Measurements from ENCODE around the gene PACS1. TPM values are rescaled to one million over a fixed set of nuclear protein-coding genes. Genes with fewer than 3 reads are reported as not detected.
"Not testable (repeated sequence)": the region's sequence is repeated elsewhere in the genome, so short reads cannot be mapped to it uniquely, and the experiment has no call there.

PACS1 gene
- total RNA-seq, 1 donor from 2014 or later = 90.9 TPM

GRCh38 chr11:66267379-66268243 lies 197.5 kb downstream of the PACS1 start:
- Mint-ChIP-seq H3K4me3 (peak overlapping the region; percentile 99), H3K9me3 (no peaks in the 10 kb centered on the region), H3K36me3 (ENCODE audit: low read depth) (peaks cover 45% of the 10 kb centered on the region), H3K4me1 (peaks cover 25% of the 10 kb centered on the region), H3K27ac (peak overlapping the region; percentile 98), H3K27me3 (peaks cover 4% of the 10 kb centered on the region)
- intact Hi-C loops (cut with micrococcal nuclease) = loop anchor here (1.0 to 5.0 kb wide), 3 partner anchors 15 to 265 kb away; partner anchors contain the start of genes B4GAT1, BANF1, BRMS1 and EIF1AD
- DNase-seq = peak; percentile 95

GRCh38 chr11:66268244-66268951 lies 198.3 kb downstream of the PACS1 start, which contains the start of gene RAB1B:
Gene RAB1B (plus strand): TSS chr11:66268639. CDS start chr11:66268680, 41 bp downstream.
- intact Hi-C loops (cut with micrococcal nuclease) = loop anchor here (5.0 kb wide), 2 partner anchors 79 to 266 kb away; partner anchors contain the start of genes B4GAT1, BANF1, BRMS1 and EIF1AD
- no peaks in the 10 kb centered on the region for H3K9me3 Mint-ChIP-seq

GRCh38 chr11:66268952-66269905 lies 199.2 kb downstream of the PACS1 start:
- intact Hi-C loops (cut with micrococcal nuclease) = loop anchor here (5.0 kb wide), 2 partner anchors 78 to 267 kb away; partner anchors contain the start of genes B4GAT1, BANF1, BRMS1 and EIF1AD
- peaks cover 51% of the 10 kb centered on the region for H3K36me3 Mint-ChIP-seq (ENCODE audit: low read depth)
- H3K9me3 Mint-ChIP-seq = no peaks in the 10 kb centered on the region
- peak; percentile 78 for DNase-seq
- H3K27ac Mint-ChIP-seq = peak overlapping the region; percentile 98
- H3K4me1 Mint-ChIP-seq = peaks cover 28% of the 10 kb centered on the region
- H3K4me3 Mint-ChIP-seq = peak overlapping the region; percentile 99
- H3K27me3 Mint-ChIP-seq = peaks cover 4% of the 10 kb centered on the region

More at GRCh38 chr11:66268244-66268951, 198.3 kb downstream of the PACS1 start, which contains the start of gene RAB1B:
- H3K36me3 Mint-ChIP-seq (ENCODE audit: low read depth) = peaks cover 50% of the 10 kb centered on the region
- peak; percentile 100 for DNase-seq
- peak within 1 kb of the TSS; percentile 98 for H3K27ac Mint-ChIP-seq
- H3K4me3 Mint-ChIP-seq = peak within 1 kb of the TSS; percentile 99
- peaks cover 4% of the 10 kb centered on the region for H3K27me3 Mint-ChIP-seq
- H3K4me1 Mint-ChIP-seq = peaks cover 27% of the 10 kb centered on the region

GRCh38 chr11:66271816-66272215 lies 201.7 kb downstream of the PACS1 start:
- peaks cover 29% of the 10 kb centered on the region for H3K4me1 Mint-ChIP-seq
- peaks cover 4% of the 10 kb centered on the region for H3K27me3 Mint-ChIP-seq
- intact Hi-C loops (cut with micrococcal nuclease) = no loop called here
- peaks cover 59% of the 10 kb centered on the region for H3K36me3 Mint-ChIP-seq (ENCODE audit: low read depth)
- no peak overlapping the region for H3K27ac Mint-ChIP-seq
- no peak for DNase-seq
- no peaks in the 10 kb centered on the region for H3K9me3 Mint-ChIP-seq
- H3K4me3 Mint-ChIP-seq = no peak overlapping the region

- H3K4me3 Mint-ChIP-seq = no peak overlapping the region
- DNase-seq = no peak
- peaks cover 4% of the 10 kb centered on the region for H3K27me3 Mint-ChIP-seq
- intact Hi-C loops (cut with micrococcal nuclease) = no loop called here
- peaks cover 23% of the 10 kb centered on the region for H3K4me1 Mint-ChIP-seq
- H3K36me3 Mint-ChIP-seq (ENCODE audit: low read depth) = peaks cover 57% of the 10 kb centered on the region
- no peaks in the 10 kb centered on the region for H3K9me3 Mint-ChIP-seq
- H3K27ac Mint-ChIP-seq = no peak overlapping the region
Observed at GRCh38 chr11:66272596-66272995, 202.5 kb downstream of the PACS1 start.

- DNase-seq = no peak
- H3K9me3 Mint-ChIP-seq = no peaks in the 10 kb centered on the region
- no peak overlapping the region for H3K27ac Mint-ChIP-seq
- intact Hi-C loops (cut with micrococcal nuclease) = no loop called here
- H3K4me1 Mint-ChIP-seq = peaks cover 19% of the 10 kb centered on the region
- no peak overlapping the region for H3K4me3 Mint-ChIP-seq
- H3K27me3 Mint-ChIP-seq = peaks cover 3% of the 10 kb centered on the region
- H3K36me3 Mint-ChIP-seq (ENCODE audit: low read depth) = peaks cover 50% of the 10 kb centered on the region
Observed at GRCh38 chr11:66274219-66274618, 204.1 kb downstream of the PACS1 start.

GRCh38 chr11:66275396-66275795 lies 205.3 kb downstream of the PACS1 start:
- peaks cover 46% of the 10 kb centered on the region for H3K36me3 Mint-ChIP-seq (ENCODE audit: low read depth)
- no peak for DNase-seq
- intact Hi-C loops (cut with micrococcal nuclease) = no loop called here
- H3K9me3 Mint-ChIP-seq = no peaks in the 10 kb centered on the region
- no peak overlapping the region for H3K27ac Mint-ChIP-seq
- peaks cover 7% of the 10 kb centered on the region for H3K27me3 Mint-ChIP-seq
- H3K4me3 Mint-ChIP-seq = no peak overlapping the region
- H3K4me1 Mint-ChIP-seq = peaks cover 17% of the 10 kb centered on the region

- Mint-ChIP-seq H3K9me3 (no peaks in the 10 kb centered on the region), H3K27me3 (peaks cover 7% of the 10 kb centered on the region), H3K36me3 (ENCODE audit: low read depth) (peaks cover 41% of the 10 kb centered on the region), H3K27ac (no peak overlapping the region), H3K4me3 (no peak overlapping the region), H3K4me1 (peaks cover 13% of the 10 kb centered on the region)
- intact Hi-C loops (cut with micrococcal nuclease) = no loop called here
- no peak for DNase-seq
Observed at GRCh38 chr11:66275984-66276612, 206.0 kb downstream of the PACS1 start.

- DNase-seq; H3K4me3 Mint-ChIP-seq; intact Hi-C loops (cut with micrococcal nuclease); H3K27me3 Mint-ChIP-seq; H3K9me3 Mint-ChIP-seq; H3K27ac Mint-ChIP-seq: not testable (repeated sequence)
- peaks cover 14% of the 10 kb centered on the region for H3K4me1 Mint-ChIP-seq
- H3K36me3 Mint-ChIP-seq (ENCODE audit: low read depth) = peaks cover 39% of the 10 kb centered on the region
Observed at GRCh38 chr11:66276619-66277018, 206.5 kb downstream of the PACS1 start.

- DNase-seq; intact Hi-C loops (cut with micrococcal nuclease); H3K27ac Mint-ChIP-seq; H3K27me3 Mint-ChIP-seq; H3K9me3 Mint-ChIP-seq: not testable (repeated sequence)
- Mint-ChIP-seq H3K36me3 (ENCODE audit: low read depth) (peaks cover 37% of the 10 kb centered on the region), H3K4me3 (peak overlapping the region; percentile 32), H3K4me1 (peaks cover 17% of the 10 kb centered on the region)
Observed at GRCh38 chr11:66277064-66277463, 207.0 kb downstream of the PACS1 start.

GRCh38 chr11:66277471-66278362 lies 207.6 kb downstream of the PACS1 start, which contains the start of gene CNIH2:
Gene CNIH2 (plus strand): TSS chr11:66278175. CDS start chr11:66278457, 282 bp downstream.
- Mint-ChIP-seq H3K27me3 (peaks cover 7% of the 10 kb centered on the region), H3K36me3 (ENCODE audit: low read depth) (peaks cover 33% of the 10 kb centered on the region), H3K27ac (no peak within 1 kb of the TSS), H3K9me3 (no peaks in the 10 kb centered on the region), H3K4me3 (peak within 1 kb of the TSS; percentile 76), H3K4me1 (peaks cover 23% of the 10 kb centered on the region)
- DNase-seq = peak; percentile 91
- intact Hi-C loops (cut with micrococcal nuclease) = no loop called here
